ENCODE measurements around the gene PSTPIP1. TPM values are rescaled to one million over a fixed set of nuclear protein-coding genes. Genes with fewer than 3 reads are reported as not detected.

Gene PSTPIP1
- total RNA-seq, 1 experiment from 2014 or later, result 1.5 TPM

DNA sequence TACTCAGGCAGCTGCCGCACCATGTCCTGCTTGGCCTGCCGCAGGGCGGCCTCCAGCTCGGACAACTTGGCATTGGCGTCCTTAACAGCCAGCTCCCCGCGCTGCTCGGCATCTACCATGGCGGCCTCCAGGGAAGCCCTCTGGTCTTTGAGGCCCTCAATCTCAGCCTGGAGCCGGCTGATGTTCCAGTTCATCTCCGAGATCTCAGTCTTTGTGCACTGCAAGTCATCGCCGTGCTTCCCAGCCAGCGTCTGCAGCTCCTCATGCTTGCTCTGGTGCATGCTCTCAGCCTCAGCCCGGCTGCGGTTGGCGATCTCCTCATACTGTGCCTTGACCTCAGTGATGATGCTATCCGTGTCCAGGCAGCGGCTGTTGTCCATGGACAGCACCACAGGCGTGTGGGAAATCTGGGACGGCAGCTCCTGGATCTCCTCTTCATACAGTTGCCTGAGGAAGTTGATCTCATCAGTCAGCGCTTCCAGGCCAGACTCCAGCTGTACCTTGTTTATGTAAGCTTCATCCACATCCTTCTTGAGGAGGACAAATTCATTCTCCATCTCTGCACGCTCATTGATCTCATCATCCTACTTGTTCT lies 15.5 kb upstream of the PSTPIP1 start:
- no peaks in the 10 kb centered on the region for H3K4me1 Mint-ChIP-seq
- ChIA-PET CTCF (interaction anchor here (0.5 to 1.3 kb wide), 2 partner anchors 11 to 18 kb away, joined by 3 read pairs; no protein-coding TSS in a partner anchor), POLR2A (interaction anchor here (0.6 kb wide), 1 partner anchor 645 kb away, joined by 3 read pairs; no protein-coding TSS in a partner anchor)
- H3K36me3 Mint-ChIP-seq, result 0 out of 2 replicates have a peak, but pooled peaks cover 3% of the 10 kb centered on the region
- no peak overlapping the region for H3K27ac Mint-ChIP-seq
- peaks cover 11% of the 10 kb centered on the region for H3K9me3 Mint-ChIP-seq
- no peaks in the 10 kb centered on the region for H3K27me3 Mint-ChIP-seq (ENCODE audit: low read depth)
- ATAC-seq, result no peak
- no peak for DNase-seq (ENCODE audit: low spot score)
- no peak overlapping the region for H3K4me3 Mint-ChIP-seq
- TF ChIP-seq PRDM15 (CRISPR knock-in tag; IDR thresholded peaks at IDR 0.05) (no peak), EMX1 (CRISPR knock-in tag; IDR thresholded peaks at IDR 0.05) (no peak), ZNF423 (CRISPR knock-in tag; IDR thresholded peaks at IDR 0.05) (no peak), ZNF425 (CRISPR knock-in tag; conservative IDR thresholded peaks at IDR 0.05) (no peak), NR1H2 (CRISPR knock-in tag; IDR thresholded peaks at IDR 0.05) (no peak), NR3C1 (CRISPR knock-in tag; conservative IDR thresholded peaks at IDR 0.05; ENCODE audit: low read depth) (no peak), CREB1 (CRISPR knock-in tag; IDR thresholded peaks at IDR 0.05) (no peak), GABPB1 (CRISPR knock-in tag; IDR thresholded peaks at IDR 0.05) (no peak), ZNF219 (CRISPR knock-in tag; IDR thresholded peaks at IDR 0.05; ENCODE audit: borderline replicate concordance) (no peak), JAZF1 (CRISPR knock-in tag; IDR thresholded peaks at IDR 0.05) (no peak), KAT7 (CRISPR knock-in tag; IDR thresholded peaks at IDR 0.05; ENCODE audit: borderline replicate concordance) (no peak), FOXP1 (CRISPR knock-in tag; IDR thresholded peaks at IDR 0.05; ENCODE audit: borderline replicate concordance) (no peak), TCF7 (CRISPR knock-in tag; IDR thresholded peaks at IDR 0.05; ENCODE audit: low read depth) (no peak), ETV6 (CRISPR knock-in tag; IDR thresholded peaks at IDR 0.05) (no peak), TEAD4 (CRISPR knock-in tag; IDR thresholded peaks at IDR 0.05) (no peak), MLX (CRISPR knock-in tag; IDR thresholded peaks at IDR 0.05) (no peak)
- TF ChIP-seq, protein P1, sequence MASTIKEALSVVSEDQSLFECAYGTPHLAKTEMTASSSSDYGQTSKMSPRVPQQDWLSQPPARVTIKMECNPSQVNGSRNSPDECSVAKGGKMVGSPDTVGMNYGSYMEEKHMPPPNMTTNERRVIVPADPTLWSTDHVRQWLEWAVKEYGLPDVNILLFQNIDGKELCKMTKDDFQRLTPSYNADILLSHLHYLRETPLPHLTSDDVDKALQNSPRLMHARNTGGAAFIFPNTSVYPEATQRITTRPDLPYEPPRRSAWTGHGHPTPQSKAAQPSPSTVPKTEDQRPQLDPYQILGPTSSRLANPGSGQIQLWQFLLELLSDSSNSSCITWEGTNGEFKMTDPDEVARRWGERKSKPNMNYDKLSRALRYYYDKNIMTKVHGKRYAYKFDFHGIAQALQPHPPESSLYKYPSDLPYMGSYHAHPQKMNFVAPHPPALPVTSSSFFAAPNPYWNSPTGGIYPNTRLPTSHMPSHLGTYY (CRISPR knock-in tag; IDR thresholded peaks at IDR 0.05), result no peak
- TF ChIP-seq, protein P2, sequence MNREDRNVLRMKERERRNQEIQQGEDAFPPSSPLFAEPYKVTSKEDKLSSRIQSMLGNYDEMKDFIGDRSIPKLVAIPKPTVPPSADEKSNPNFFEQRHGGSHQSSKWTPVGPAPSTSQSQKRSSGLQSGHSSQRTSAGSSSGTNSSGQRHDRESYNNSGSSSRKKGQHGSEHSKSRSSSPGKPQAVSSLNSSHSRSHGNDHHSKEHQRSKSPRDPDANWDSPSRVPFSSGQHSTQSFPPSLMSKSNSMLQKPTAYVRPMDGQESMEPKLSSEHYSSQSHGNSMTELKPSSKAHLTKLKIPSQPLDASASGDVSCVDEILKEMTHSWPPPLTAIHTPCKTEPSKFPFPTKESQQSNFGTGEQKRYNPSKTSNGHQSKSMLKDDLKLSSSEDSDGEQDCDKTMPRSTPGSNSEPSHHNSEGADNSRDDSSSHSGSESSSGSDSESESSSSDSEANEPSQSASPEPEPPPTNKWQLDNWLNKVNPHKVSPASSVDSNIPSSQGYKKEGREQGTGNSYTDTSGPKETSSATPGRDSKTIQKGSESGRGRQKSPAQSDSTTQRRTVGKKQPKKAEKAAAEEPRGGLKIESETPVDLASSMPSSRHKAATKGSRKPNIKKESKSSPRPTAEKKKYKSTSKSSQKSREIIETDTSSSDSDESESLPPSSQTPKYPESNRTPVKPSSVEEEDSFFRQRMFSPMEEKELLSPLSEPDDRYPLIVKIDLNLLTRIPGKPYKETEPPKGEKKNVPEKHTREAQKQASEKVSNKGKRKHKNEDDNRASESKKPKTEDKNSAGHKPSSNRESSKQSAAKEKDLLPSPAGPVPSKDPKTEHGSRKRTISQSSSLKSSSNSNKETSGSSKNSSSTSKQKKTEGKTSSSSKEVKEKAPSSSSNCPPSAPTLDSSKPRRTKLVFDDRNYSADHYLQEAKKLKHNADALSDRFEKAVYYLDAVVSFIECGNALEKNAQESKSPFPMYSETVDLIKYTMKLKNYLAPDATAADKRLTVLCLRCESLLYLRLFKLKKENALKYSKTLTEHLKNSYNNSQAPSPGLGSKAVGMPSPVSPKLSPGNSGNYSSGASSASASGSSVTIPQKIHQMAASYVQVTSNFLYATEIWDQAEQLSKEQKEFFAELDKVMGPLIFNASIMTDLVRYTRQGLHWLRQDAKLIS (CRISPR knock-in tag; IDR thresholded peaks at IDR 0.05; ENCODE audit: borderline replicate concordance), result no peak
- TF ChIP-seq, protein P3, sequence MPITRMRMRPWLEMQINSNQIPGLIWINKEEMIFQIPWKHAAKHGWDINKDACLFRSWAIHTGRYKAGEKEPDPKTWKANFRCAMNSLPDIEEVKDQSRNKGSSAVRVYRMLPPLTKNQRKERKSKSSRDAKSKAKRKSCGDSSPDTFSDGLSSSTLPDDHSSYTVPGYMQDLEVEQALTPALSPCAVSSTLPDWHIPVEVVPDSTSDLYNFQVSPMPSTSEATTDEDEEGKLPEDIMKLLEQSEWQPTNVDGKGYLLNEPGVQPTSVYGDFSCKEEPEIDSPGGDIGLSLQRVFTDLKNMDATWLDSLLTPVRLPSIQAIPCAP (CRISPR knock-in tag; IDR thresholded peaks at IDR 0.05), result no peak
- TF ChIP-seq, protein P4, sequence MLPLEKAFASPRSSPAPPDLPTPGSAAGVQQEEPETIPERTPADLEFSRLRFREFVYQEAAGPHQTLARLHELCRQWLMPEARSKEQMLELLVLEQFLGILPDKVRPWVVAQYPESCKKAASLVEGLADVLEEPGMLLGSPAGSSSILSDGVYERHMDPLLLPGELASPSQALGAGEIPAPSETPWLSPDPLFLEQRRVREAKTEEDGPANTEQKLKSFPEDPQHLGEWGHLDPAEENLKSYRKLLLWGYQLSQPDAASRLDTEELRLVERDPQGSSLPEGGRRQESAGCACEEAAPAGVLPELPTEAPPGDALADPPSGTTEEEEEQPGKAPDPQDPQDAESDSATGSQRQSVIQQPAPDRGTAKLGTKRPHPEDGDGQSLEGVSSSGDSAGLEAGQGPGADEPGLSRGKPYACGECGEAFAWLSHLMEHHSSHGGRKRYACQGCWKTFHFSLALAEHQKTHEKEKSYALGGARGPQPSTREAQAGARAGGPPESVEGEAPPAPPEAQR (CRISPR knock-in tag; IDR thresholded peaks at IDR 0.05), result no peak

All from WTC11 (cell line).